Prostate gland (tissue), 2 donors: ENCODE results near the gene OPRM1. TPM values are rescaled to one million over a fixed set of nuclear protein-coding genes. Genes with fewer than 3 reads are reported as not detected.

Source experiments
- DNase-seq: peaks from one replicate; pipeline ENCODE4 v3.0.0-alpha.2; 2019; ENCODE audit warnings: low spot score
- H3K27ac ChIP-seq, 2 donors: fragments of 200-600 bp; sonication (generic); 2 replicates each; pipeline ENCODE4 v1.5.1; 2017 to 2019
- H3K27me3 ChIP-seq: fragments of 200-600 bp; sonication (generic); replicated peaks from 2 replicates; pipeline ENCODE4 v1.5.1; 2019; ENCODE audit not compliant: insufficient read depth
- H3K36me3 ChIP-seq, 2 donors: fragments of 200-600 bp; sonication (generic); 1 replicate in 1 of 2; 2 replicates in 1 of 2; pipeline versions ENCODE4 v1.5.1 to v1.8.1; 2017 to 2019
- H3K4me1 ChIP-seq: fragments of 200-600 bp; sonication (generic); replicated peaks from 2 replicates; pipeline ENCODE4 v1.5.1; 2019
- H3K4me3 ChIP-seq, 2 donors: fragments of 200-600 bp; sonication (generic); 2 replicates each; pipeline ENCODE4 v1.5.1; 2017 to 2019
- H3K9me3 ChIP-seq: fragments of 200-600 bp; sonication (generic); 2 replicates; pipeline ENCODE4 v1.5.1; 2017
- POLR2A ChIP-seq: fragments of 450-650 bp; IDR thresholded peaks from one replicate; pipeline ENCODE4 v1.6.1; 2016; ENCODE audit warnings: antibody characterized with exemption, mild to moderate bottlenecking
- POLR2AphosphoS5 ChIP-seq: sonication (generic); formaldehyde crosslinking; IDR thresholded peaks from one replicate; pipeline ENCODE4 v1.6.1; 2017; ENCODE audit warnings: antibody characterized with exemption
- WGBS: methylation state at CpG from one replicate; pipeline ENCODE4 v1.1.5; 2018; 5-methylcytosine and 5-hydroxymethylcytosine counted together
- intact Hi-C: fragments of 100-400 bp; cut with DNase I; formaldehyde crosslinking; loops from one replicate; pipeline ENCODE4 v1.14.2; 2022
- total RNA-seq, 2 donors: library from RNA; depleted of rRNA; stranded (reverse); fragments of >200 nt; gene quantifications; one replicate each; pipeline ENCODE4 v1.1.0, GENCODE V29; 2016
- TF ChIP-seq, protein P1 (sequence below), 4 experiments: fragments of 200-600 bp in 2 of 4; fragments of 450-650 bp in 2 of 4; sonication (generic) in 2 of 4; IDR thresholded peaks; 1 replicate in 3 of 4; 2 replicates in 1 of 4; pipeline ENCODE4 v1.5.1; 2016 to 2019; ENCODE audit warnings: antibody characterized with exemption in 4 of 4, mild to moderate bottlenecking in 2 of 4, moderate library complexity in 2 of 4

The OPRM1 gene
- total RNA-seq, 2 donors from 2014 or later = not detected

DNA sequence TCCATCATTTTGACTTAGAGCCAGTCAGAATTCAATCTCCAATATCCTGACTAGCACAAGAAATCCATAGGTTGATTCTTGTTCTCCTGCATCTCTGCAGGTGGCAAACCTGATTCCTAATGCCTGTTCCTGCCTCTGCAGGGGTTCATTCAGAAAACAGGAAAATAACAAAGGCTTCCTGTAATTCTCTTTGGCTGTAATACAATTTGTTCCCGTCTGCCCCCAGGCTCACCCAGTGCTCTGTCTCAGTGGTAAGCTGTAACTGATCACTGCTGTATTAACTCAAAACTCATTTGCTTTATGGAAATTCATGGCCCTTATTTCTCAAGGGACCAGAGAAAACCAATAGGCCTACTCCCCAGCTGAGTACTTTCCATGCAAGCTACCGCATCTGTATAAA, 88.6 kb downstream of the OPRM1 start:
- TF ChIP-seq, protein P1, sequence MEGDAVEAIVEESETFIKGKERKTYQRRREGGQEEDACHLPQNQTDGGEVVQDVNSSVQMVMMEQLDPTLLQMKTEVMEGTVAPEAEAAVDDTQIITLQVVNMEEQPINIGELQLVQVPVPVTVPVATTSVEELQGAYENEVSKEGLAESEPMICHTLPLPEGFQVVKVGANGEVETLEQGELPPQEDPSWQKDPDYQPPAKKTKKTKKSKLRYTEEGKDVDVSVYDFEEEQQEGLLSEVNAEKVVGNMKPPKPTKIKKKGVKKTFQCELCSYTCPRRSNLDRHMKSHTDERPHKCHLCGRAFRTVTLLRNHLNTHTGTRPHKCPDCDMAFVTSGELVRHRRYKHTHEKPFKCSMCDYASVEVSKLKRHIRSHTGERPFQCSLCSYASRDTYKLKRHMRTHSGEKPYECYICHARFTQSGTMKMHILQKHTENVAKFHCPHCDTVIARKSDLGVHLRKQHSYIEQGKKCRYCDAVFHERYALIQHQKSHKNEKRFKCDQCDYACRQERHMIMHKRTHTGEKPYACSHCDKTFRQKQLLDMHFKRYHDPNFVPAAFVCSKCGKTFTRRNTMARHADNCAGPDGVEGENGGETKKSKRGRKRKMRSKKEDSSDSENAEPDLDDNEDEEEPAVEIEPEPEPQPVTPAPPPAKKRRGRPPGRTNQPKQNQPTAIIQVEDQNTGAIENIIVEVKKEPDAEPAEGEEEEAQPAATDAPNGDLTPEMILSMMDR (IDR thresholded peaks at IDR 0.05) = no peak
- TF ChIP-seq POLR2AphosphoS5 = no peak
- no peak for TF ChIP-seq POLR2A
- WGBS = 39% methylated on average over 2 of the region's 2 CpGs
- H3K9me3 ChIP-seq = no peaks in the 10 kb centered on the region
- intact Hi-C loops = no loop called here
- H3K27ac ChIP-seq = no peak overlapping the region
- H3K4me3 ChIP-seq = no peak overlapping the region
- H3K4me1 ChIP-seq = no peaks in the 10 kb centered on the region
- DNase-seq = no peak
- H3K27me3 ChIP-seq = no peaks in the 10 kb centered on the region
- H3K36me3 ChIP-seq = no peaks in the 10 kb centered on the region

DNA sequence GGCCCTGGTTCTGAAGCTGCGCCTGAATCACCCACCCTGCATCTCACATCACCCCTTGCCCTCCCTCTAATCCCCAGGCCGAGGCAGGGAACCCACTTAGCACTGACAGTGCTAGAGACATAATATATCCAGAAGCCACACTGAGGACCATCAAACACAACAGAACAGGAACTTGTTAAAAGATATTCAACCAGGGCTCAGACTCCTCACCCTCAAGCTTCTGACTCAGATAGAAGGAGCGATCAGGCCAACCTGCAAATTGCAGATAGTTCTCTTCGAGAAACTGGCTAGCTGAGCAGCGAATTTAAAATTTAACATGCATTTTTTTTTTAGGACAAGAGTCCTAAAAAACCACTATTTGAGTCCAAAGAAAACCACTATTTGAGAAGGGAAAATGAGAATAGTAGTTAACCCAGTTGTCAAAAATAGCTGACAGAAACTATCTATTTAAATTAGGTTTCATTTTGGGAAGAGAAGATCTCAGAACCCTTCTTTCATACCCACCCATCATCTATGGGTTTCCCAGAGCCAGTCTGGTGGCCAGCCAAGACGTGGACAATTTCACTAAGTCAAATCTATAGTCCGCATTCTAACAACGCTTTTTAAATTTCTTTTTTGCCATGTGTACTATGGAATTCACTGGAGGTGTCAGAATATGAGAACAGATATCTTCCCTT, 95.6 kb downstream of the OPRM1 start:
- H3K27ac ChIP-seq = no peak overlapping the region
- TF ChIP-seq POLR2A (no peak), POLR2AphosphoS5 (no peak)
- TF ChIP-seq, protein P1 (IDR thresholded peaks at IDR 0.05) = no peak
- H3K36me3 ChIP-seq = no peaks in the 10 kb centered on the region
- no peaks in the 10 kb centered on the region for H3K9me3 ChIP-seq
- no peaks in the 10 kb centered on the region for H3K27me3 ChIP-seq
- WGBS = 88% methylated on average over 8 of the region's 8 CpGs
- H3K4me3 ChIP-seq = no peak overlapping the region
- no peaks in the 10 kb centered on the region for H3K4me1 ChIP-seq
- intact Hi-C loops = no loop called here
- DNase-seq = no peak

DNA sequence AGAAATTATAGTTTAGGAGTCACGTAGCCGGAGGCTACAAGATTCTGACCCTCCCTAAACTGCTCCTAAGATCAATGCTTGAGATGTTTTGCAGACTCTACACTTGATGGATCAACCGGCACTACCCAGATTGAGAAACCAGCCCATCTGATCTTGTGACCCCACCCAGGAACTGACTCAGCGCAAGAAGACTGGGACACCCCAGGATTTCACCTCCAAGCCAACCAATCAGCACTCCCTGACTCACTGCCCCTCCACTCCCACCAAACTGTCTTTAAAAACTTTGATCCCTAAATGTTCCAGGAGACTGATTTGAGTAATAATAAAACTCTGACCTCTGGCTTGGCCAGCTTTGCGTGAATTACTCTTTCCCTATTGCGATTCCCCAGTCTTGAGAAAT, 99.8 kb downstream of the OPRM1 start:
- intact Hi-C loops = no loop called here
- Histone ChIP-seq H3K9me3 (no peaks in the 10 kb centered on the region), H3K4me3 (no peak overlapping the region), H3K27me3 (no peaks in the 10 kb centered on the region), H3K27ac (no peak overlapping the region), H3K4me1 (no peaks in the 10 kb centered on the region), H3K36me3 (no peaks in the 10 kb centered on the region)
- 88% methylated on average over 6 of the region's 6 CpGs for WGBS
- DNase-seq = no peak
- no peak for TF ChIP-seq POLR2AphosphoS5
- no peak for TF ChIP-seq POLR2A
- TF ChIP-seq, protein P1 (IDR thresholded peaks at IDR 0.05) = no peak

DNA sequence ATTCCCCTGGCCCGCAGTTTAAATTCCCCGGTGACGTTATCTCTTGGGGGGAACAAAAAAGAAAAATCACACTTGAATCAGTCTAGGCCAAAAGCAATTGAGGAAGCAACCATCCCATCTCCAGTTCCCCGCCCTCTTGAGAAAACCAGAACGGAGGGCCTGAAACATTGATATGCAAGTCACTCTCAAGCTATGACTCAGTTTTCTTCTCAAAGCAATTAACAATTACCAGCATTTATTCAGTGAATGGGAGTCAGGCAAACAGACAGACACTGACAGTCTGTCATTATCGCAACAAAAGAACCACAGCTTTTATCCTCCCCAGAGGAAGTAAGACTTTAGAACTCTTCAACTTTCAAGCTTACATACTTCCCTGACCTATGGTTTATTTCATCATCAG, 100.9 kb downstream of the OPRM1 start:
- DNase-seq = no peak
- intact Hi-C loops = no loop called here
- Histone ChIP-seq H3K4me1 (no peaks in the 10 kb centered on the region), H3K27ac (no peak overlapping the region), H3K4me3 (no peak overlapping the region), H3K9me3 (no peaks in the 10 kb centered on the region), H3K36me3 (no peaks in the 10 kb centered on the region), H3K27me3 (no peaks in the 10 kb centered on the region)
- TF ChIP-seq, protein P1 (IDR thresholded peaks at IDR 0.05) = no peak
- TF ChIP-seq POLR2A (no peak), POLR2AphosphoS5 (no peak)
- WGBS = 79% methylated on average over 6 of the region's 6 CpGs

DNA sequence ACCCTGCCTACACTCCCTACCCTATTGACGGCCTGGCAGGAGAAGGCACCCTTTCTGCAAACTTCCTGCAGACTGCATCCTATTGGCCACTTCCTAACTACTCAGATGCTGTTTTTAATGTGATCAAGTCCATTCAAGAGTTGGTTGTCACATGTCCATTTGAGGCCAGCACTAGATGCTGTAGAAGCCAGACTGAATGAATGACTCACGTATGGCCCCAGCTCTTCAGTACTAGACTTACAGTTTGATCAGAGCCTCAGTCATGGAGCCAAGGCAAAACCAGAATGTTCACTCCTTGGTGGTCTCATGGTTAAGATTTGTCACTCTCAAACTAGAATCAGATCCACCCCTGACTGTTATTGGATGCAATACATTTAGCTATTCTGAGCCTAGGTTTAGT, 101.7 kb downstream of the OPRM1 start:
- Histone ChIP-seq H3K27me3 (no peaks in the 10 kb centered on the region), H3K9me3 (no peaks in the 10 kb centered on the region), H3K4me1 (no peaks in the 10 kb centered on the region), H3K4me3 (no peak overlapping the region), H3K27ac (no peak overlapping the region), H3K36me3 (no peaks in the 10 kb centered on the region)
- DNase-seq = no peak
- no peak for TF ChIP-seq POLR2A
- TF ChIP-seq POLR2AphosphoS5 = no peak
- TF ChIP-seq, protein P1 (IDR thresholded peaks at IDR 0.05) = no peak
- WGBS = 70% methylated on average over 2 of the region's 2 CpGs
- intact Hi-C loops = no loop called here
